MM.1S (cell line): ENCODE data around the gene ZBTB2.

ENCODE experiments used
- CTCF ChIP-seq: fragments of 300-600 bp; sonication (generic); IDR thresholded peaks from 2 replicates; pipeline ENCODE4 v1.5.1; 2016; ENCODE audit warnings: antibody characterized with exemption, low read length, mixed read lengths
- EZH2 ChIP-seq: fragments of 300-600 bp; sonication (generic); optimal IDR thresholded peaks from 2 replicates; pipeline ENCODE3; 2017; ENCODE audit warnings: low read depth, mild to moderate bottlenecking, antibody characterized with exemption, low read length, mixed read lengths
- EZH2phosphoT487 ChIP-seq: fragments of 300-600 bp; sonication (generic); IDR thresholded peaks from 2 replicates; pipeline ENCODE4 v1.6.1; 2018; ENCODE audit warnings: antibody characterized with exemption, low read length

- TF ChIP-seq EZH2 (no peak), CTCF (no peak), EZH2phosphoT487 (no peak)
These were observed 39.5 kb upstream of the ZBTB2 start for GRCh38 chr6:151430886-151431285.
